OCI-M1 (cell line): ENCODE results near the gene ZNF841.
"Not testable (repeated sequence)": the region's sequence is repeated elsewhere in the genome, so short reads cannot be mapped to it uniquely, and the experiment has no call there.

Experiments used
- DNase-seq: peaks from one replicate; lab custom pipeline; 2025; lab: John Stamatoyannopoulos, UW

ZNF841 gene

DNA sequence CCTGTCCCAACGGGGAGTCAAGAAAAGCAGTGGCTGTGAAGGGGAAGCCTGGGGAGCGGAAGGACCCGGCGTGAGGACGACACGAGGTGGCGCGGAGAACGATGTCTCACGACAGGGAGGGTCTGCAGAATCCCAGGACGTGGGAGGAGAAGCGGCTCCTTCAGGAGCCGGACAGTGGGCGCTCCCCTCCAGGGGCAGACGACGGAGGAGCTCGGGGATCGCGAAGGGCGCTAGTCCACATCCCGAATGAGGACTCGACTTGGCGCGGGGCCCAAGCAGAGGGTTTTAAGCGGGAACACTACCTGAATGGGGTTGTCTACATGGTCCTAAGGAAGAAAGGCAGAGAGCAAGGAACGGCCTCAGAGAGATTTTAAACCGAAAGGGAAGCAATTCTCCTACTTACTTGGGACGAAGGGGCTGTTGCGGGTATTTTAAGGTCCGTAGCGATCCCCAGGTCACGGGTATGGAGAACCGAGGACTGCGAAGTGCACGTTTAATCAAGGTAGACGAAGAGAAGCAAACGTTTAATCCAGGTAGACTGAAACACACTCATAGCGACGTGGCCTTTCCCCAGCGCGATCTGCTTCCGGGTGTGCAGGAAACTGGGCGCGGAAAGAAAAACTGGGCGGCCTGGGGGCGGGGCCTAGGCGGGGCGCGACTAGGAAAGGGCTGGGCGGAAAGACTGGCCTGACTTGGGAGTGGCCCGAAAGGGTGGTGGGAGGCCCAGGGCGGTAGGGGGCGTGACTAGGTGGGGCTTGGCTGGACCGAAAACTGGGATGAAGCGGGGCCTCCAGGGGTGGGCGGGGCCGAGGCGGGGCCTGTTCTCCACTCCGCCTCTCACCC lies at the start of gene ZNF841:
Gene ZNF841 (minus strand): TSS at position 594 of the 843 bp plus-strand sequence. CDS start 10,964 bp downstream, outside the sequence.
- DNase-seq, result peak; percentile 99

DNA sequence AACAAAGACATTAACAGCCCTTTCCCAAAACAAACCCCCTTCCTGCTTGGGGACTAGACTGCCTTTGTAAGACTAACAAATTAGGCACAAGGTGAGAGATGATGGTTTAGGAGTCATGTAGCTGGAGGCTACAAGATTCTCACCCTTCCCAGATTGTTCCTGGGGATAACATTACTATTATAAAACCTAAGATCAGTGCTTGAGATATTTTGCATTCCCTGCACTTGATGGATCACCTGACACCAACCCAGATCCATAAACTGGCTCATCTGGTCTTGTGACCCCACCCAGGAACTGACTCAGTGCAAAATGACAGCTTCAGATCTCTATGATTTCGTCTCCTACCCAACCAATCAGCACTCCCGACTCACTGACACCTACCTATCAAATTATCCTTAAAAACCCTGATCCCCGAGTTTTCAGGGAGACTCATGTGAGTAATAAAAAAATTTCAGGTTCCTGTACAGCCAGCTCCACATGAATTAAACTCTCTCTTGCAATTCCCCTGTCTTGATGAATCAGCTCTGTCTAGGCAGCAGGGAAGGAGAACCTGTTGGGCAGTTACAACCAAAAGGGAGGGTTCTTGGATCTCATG lies 46.5 kb upstream of the ZNF841 start:
- DNase-seq, result peak; percentile 12

DNA sequence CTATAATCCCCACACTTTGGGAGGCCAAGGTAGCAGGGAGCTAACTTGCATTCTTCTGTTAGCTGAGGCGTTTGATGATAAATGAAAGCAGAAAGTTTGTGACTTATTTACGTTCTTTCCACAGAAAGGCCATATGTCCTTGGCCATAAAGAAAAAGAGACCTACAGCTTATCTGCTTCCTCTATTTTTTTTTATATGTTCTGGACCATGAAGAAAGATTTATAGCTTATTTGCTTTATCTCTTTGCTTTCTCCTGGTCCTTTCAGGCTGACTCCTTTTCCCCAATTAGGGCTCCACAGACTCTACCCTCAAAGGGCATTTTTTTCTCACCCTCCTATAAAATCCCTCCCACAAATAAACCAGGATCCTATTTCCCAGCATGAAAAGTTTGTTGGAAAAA lies 45.6 kb upstream of the ZNF841 start:
- DNase-seq, result peak; percentile 11

DNA sequence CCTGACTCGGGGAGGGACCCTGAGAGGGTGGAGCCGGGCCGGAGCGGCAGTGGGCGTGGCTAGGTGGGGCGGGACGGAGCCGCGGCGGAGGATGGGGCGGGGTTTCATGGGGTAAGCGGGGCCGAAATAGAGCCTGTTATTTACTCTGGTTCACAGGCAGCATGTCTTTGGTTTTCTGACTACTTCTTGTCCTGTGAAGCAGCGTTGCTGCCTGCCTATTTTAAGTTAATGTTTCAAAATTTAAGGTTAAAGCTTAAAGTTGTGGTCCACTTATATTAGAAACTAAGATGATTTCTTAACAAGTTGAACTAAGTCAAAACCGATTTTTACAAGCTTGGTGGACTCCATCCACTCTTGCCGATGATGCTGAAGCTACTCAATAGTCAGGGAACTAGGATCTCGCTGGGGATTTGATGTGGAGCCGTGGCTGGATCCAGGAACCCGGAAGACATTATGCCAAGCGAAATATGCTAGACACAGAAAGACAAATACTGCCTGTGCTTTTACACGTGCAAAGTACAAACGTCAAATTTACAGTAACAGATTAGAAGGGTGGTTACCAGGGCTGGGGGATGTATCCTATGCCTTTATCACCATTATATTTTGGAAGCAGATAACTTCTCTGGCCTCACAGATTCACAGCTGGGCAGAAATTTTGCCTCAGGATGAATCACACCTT lies 44.6 kb upstream of the ZNF841 start:
- no peak for DNase-seq

DNA sequence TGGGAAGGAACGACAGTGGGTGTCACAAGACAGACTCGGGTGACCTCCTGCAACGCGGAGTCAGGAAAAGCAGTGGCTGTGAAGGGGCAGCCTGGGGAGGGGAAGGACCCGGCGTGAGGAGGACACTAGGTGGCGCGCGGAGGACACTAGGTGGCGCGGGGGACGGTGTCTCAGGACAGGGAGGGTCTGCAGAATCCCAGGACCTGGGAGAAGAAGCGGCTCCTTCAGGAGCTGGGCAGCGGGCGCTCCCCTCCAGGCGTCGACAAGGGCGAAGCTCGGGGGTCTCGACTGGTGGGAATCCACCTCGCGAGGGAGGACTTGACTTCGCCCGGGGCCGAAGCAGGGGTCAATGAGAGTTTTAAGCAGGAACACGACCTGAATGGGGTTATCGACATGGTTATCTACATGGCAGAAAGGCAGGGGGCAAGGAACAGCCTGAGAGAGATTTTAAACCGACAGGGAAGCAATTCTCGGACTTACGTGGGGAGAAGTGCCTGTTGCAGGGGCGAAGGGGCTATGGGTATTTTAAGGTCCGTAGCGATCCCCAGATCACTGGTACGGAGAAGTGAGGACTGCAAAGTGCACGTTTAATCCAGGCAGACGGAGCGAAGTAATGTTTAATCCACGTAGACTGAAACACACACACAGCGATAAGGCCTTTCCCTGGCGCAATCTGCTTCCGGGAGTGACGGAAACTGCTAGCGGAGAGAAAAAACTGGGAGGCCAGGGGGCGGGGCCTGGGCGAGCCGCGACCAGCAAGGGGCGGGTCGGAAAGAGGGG lies 43.9 kb upstream of the ZNF841 start, which contains the start of gene ZNF616:
Gene ZNF616 (minus strand): TSS at position 687 of the 780 bp plus-strand sequence. CDS start 9,426 bp downstream, outside the sequence.
- DNase-seq, result peak; percentile 99

DNA sequence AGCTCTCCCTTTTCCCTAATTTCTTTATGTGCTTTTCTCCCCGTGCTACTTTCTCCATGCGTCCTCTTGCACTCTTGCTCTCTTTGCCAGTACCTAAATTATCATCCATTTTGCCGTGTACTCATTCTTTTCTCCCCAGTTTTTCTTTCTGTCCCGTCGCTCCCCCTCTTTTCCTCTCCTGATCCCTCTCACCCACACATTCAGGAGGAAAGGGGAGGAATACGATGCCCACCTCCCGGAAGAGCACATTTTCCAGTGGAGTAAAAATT lies 43.4 kb upstream of the ZNF841 start:
- no peak for DNase-seq

DNA sequence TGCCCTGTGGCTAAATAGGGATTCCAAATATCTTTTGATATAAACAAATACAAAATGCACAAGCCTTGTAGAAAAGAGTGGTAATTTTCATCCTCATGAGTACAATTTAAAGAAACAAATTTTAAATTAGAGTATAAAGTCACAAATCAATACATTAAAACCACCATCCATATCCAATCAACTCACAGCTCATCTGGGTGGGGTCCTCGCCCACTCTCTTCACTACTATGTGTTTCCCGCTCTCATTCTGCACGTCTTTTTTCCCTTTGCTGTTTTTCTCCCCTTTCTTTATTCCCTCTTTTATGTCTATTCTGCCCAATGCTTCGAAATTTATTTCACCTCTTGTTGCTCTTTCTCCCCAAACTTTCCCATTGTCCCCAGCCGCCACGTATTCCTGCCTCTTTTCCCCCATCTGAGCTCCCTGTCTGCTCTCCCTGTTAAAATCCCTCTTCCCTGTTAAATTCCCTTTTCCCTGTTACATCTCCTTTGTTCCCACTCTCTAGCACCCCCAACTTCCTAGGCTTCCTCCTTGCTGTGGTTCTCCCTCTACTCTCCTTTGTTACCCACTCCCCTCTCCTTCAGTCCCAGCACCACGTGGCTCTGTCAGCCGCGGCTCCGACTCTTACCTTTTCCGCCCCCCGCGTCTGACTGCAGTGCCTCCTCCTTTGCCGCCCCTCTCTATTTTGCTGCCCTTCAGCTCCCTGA lies 42.9 kb upstream of the ZNF841 start:
- DNase-seq, result peak; percentile 73

DNA sequence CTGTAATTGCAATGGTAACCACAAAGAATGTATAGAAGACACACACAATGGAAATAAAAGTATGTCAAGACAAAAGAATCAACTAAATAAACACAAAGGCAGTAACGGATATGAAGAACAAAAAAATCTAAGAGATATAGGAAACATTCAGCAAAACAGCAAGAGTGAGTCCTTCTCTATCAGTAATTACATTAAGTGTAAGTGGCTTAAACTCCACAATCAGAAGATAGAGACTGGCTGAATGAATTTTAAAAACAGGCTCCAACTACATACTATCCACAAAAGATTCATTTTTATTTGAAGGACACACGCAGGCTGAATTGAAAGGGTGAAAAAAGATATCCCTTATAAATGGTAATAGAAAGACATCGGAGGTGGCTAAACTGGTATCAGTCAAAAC lies 24.7 kb upstream of the ZNF841 start:
- DNase-seq, result no peak

DNA sequence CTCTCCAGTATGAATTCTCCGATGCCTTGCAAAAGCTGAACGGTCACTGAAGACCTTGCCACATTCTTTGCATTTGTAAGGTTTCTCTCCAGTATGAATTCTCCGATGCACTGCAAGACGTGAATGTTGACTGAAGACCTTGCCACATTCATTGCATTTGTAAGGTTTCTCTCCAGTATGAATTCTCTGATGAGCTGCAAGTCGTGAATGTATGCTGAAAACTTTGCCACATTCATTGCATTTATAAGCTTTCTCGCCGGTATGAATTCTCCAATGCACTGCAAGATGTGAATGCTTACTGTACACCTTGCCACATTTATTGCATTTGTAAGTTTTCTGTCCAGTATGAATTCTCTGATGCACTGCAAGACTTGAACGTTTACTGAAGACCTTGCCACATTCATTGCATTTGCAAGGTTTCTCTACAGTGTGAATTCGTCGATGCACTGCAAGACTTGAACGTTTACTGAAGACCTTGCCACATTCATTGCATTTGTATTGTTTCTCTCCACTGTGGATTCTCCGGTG lies 20.0 kb upstream of the ZNF841 start:
- DNase-seq, result no peak

DNA sequence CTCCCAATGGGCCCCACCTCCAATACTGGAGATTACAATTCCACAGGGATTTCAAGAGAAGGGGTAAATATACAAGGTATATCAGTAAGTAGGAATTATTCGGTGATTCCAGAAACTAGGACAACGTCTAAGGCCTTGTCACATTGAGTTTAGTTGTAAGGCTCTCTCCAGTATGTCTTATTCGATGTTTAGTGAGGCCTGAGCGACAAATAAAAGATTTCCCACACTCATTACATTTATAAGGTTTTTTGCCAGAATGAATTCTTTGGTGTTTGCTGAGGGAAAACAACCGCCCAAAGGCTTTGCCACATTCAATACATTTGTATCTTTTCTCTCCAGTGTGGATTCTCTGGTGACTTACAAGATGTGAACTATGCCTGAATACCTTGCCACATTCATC lies 19.1 kb upstream of the ZNF841 start:
- no peak for DNase-seq

DNA sequence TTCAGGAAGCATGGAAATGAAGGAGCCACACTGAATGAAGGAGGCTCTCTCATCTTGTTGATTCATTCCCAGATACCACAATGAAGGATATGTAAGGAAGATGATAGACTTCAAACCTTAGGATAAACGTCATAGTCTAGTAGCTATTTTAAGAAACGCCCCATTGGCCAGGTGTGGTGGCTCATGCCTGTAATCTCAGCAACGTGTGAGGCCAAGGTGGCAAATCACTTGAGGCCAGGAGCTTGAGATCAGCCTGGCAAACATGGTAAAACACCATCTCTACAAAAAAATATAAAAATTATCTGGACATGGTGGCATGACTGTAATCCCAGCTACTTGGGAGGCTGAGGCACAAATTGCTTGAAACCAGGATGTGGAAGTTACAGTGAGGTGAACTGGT lies 17.1 kb upstream of the ZNF841 start:
- DNase-seq, result no peak

DNA sequence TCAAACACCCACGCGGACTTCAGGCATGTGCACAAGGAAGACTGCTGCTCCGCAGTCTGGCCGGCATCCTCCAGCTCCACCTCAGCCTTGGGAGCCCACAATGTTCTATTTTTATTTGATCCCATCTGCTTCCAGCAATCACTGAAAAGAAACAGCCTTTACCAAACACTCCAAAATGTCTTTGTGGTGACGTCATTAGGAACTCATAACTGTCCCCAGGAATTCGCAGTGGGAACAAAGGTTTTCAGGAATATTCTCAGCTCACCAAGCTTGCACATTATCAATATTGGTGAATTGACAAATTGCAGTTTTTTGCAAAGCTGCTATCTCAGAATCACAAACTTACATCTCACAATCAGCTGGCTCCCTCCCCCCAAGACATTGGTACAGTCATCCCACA lies 15.2 kb upstream of the ZNF841 start:
- no peak for DNase-seq

DNA sequence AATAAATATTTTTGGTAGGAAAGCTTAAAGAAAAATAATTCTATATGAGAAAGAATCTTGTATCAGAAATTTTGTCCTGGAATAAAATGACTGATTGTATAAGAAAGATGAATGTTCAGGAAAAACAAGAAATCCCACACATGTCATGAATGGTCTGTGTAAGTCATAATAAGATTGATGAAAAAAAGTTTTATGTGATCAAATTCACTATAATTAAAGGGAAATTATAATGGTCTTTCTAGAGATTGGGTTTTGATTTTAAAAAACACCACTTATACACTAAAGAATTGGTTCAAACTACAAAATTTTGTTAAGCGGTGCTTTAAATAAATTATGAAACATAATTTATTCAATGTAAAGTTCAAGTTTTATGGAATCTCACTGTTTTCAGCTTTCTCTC lies 7.2 kb upstream of the ZNF841 start:
- DNase-seq, result no peak

DNA sequence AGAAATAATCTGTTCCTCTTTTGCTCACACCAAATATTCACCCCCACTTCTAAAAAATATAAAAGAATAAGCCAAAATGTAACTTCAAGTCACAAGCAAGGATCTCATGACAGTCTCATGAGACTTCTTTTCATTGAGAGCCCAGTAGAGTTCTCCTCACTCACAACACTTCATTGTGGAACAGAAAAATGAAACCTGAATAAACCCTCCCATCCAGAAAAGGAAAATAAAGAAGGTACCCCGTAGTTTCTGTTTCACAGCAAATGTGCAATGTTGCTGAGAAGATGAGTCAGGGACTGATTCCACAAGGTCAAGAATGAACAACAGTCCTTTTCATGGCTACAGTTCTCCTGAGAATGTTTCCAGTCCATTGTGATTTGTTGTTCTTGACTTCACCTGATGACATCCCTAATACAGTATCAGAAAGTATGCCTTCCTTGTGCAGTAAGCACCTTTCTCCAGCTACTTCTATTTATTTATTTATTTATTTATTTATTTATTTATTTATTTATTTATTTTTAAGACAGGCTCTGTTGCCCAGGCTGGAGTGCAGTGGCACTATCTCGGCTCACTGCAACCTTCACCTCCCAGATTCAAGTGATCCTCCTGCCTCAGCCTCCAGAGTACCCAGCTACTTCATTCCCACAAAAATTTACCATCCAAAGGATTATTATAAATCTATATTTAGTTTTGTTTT lies 6.4 kb upstream of the ZNF841 start:
- DNase-seq, result peak; percentile 26

DNA sequence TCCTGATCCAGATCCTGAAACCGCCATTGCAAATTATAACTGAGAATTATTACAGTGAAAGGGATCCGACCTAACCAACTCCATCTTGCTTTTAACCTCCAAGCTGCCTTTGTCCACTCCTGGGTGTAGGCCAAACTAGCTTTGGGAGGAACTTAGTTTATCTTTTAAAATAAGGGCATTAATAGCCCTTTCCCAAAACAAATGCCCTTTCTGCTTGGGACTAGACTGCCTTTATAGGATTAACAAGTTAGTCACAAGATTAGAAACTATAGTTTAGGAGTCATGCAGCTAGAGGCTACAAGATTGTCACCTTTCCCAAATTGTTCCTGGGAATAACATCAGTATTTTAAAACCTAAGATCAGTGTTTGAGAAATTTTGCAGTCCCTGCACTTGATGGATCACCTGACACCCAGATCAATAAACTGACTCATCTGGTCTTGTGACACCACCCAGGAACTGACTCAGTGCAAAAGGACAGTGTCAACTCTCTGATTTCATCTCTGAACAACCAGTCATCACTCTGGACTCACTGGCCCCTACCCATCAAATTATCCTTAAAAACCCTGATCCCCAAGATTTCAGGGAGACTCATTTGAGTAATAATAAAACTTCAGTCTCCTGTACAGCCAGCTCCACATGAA lies 4.1 kb upstream of the ZNF841 start:
- peak; percentile 20 for DNase-seq

DNA sequence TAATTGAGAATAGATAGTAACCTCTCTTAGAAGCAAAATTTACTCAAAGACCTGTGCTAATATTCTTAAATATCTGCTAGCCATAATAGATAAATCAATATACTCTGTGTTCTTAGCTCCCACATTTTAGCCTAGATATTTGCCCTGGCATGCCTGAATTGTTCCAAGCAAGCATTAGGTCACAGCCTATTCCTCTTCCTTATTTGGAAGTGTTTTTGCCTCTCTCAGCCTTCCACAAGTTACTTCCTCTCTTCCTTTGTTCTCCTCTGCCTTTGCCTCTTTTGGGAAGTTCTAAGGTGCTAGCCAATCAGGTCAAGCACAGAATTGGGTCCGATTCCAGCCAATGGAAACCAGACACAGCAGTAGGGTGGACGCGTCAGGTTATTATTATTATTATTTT lies 851 bp upstream of the ZNF841 start:
- not testable (repeated sequence) for DNase-seq

DNA sequence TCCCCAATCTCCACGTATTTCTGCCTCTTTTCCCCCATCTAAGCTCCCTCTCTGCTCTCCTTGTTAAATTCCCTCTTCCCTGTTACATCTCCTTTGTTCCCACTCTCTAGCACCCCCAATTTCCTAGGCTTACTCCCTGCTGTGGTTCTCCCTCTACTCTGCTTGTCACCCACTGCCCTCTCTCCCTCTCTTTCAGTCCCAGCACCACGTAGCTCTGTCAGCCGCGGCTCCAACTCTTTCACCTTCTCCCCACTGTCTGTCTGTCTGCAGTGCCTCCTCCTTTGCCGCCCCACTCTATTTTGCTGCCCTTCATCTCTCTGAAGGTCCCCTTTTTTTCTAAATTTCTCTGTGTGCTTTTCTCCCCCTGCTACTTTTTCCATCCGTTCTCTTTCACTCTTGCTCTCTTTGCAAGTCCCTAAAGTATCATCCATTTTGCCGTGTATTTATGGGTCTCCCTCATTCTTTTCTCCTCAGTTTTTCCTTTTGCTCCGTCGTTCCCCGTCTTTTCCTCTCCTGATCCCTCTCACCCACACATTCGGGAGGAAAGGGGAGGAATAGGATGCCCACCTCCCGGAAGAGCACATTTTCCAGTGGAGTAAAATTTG lies 937 bp downstream of the ZNF841 start:
- peak; percentile 29 for DNase-seq

DNA sequence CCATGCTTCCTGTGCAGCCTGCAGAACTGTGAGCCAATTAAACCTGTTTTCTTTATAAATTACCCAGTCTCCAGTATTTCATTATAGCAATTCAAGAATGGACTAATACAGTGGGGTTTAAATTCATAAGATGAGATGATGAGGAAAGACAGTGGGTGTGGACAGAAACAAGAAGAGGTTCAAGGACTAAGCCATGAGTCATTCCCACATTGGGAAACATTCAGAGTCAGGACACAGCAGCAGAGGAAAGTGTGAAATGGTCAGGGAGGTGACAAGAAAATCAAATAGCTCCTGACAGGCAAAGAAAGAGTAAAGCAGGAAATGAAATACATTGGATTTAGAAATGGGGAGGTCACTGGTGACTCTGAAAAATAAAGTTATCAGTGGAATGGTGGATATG lies 9.1 kb downstream of the ZNF841 start:
- no peak for DNase-seq

DNA sequence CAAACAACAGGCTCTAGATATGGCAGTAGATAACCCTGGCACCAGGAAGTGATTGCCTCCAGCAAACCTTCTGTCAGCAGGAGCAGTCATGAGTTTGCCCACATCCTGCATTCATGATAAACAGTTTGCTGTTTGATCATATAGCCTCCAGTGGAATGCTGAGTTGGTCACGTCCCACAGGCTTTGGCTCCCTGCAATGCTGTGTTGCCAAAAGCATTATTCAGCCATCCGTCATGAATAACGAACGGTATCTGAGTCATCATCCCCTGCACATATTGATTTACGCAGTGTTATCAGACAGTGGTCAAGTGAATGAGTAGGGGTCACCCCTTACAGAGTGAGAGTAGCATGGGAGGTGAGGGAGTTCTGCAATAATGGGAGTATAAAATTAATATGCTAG lies 25.1 kb downstream of the ZNF841 start:
- no peak for DNase-seq

DNA sequence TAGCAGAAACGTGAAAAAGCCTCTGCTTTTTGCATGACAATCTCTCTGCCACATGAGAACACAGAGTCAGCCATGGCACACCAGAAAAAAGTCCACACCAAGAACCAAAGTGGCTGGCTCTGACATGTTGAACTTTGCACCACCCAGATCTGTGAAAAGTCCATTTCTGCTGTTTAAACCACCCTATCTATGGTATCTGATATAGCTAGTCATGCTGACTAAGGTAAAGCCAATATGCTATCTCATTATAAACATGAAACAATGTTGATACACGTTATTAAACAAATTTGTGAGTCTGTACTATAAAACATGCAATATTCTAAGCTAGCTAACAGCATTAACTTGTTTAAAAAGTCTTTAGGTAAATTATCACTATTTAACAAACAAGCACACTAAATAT lies 25.9 kb downstream of the ZNF841 start:
- no peak for DNase-seq
